Measurements from ENCODE around the gene PBX3. TPM values are rescaled to one million over a fixed set of nuclear protein-coding genes. Genes with fewer than 3 reads are reported as not detected.
A peak's percentile ranks its signal among the peaks of the same experiment; 100 is the strongest.

Gene PBX3
- total and polyA plus RNA-seq, 10 of the 15 experiments (the other 5 are each of a cell fraction or from before 2014, with no cell fraction given) = 6.7 to 146 (median 22.2) TPM

DNA sequence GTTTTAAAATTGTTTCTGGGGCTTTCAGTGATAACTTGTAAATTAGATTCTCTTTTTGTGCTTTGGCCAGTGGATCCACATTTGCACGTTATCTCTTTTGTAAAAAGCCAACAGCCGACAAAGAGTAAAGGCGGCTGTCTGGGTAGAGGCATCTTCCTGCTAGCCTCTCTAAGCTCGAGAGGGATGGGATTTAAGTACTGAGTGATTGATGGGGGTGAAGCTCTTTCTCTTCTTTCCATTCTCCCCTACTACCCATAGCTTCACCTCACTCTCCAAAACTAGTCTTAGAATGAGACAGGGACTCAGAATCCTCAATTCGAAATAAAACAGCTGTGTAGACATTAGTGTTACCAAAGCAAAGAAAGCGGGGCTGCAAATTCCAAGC, 3.4 kb downstream of the PBX3 start (continued):
- TF ChIP-seq LARP7 (IDR thresholded peaks at IDR 0.05) (0 out of 2 replicates have a peak, but pooled peaks have one; percentile 49), HDAC6 (IDR thresholded peaks at IDR 0.05; ENCODE audit: unreplicated experiment) (no peak), NFIC (IDR thresholded peaks at IDR 0.05; ENCODE audit: low read depth, low read length) (no peak), CHD4 (IDR thresholded peaks at IDR 0.05) (no peak), CHD1 (IDR thresholded peaks at IDR 0.05; ENCODE audit: low read depth, low read length) (no peak), SP1 (IDR thresholded peaks at IDR 0.05; ENCODE audit: low read depth, low read length) (no peak), SMAD5 (IDR thresholded peaks at IDR 0.05; ENCODE audit: low read depth) (no peak), POU2F2 (IDR thresholded peaks at IDR 0.05; ENCODE audit: borderline replicate concordance, low read depth, low read length) (no peak), ZZZ3 (IDR thresholded peaks at IDR 0.05; ENCODE audit: control insufficient read depth, insufficient read length, low read depth) (no peak), ZNF622 (IDR thresholded peaks at IDR 0.05) (no peak), SIX5 (IDR thresholded peaks at IDR 0.05; ENCODE audit: low read depth, low read length, severe bottlenecking) (no peak), FOXM1 (IDR thresholded peaks at IDR 0.05; ENCODE audit: low read depth, low read length) (no peak), TCF3 (IDR thresholded peaks at IDR 0.05; ENCODE audit: borderline replicate concordance, insufficient read depth, low read depth, low read length) (no peak), ATF7 (IDR thresholded peaks at IDR 0.05; ENCODE audit: low read depth) (peak; percentile 80), IKZF1 (conservative IDR thresholded peaks at IDR 0.05) (no peak), RBBP5 (conservative IDR thresholded peaks at IDR 0.05) (no peak)
- TF ChIP-seq, protein P1, sequence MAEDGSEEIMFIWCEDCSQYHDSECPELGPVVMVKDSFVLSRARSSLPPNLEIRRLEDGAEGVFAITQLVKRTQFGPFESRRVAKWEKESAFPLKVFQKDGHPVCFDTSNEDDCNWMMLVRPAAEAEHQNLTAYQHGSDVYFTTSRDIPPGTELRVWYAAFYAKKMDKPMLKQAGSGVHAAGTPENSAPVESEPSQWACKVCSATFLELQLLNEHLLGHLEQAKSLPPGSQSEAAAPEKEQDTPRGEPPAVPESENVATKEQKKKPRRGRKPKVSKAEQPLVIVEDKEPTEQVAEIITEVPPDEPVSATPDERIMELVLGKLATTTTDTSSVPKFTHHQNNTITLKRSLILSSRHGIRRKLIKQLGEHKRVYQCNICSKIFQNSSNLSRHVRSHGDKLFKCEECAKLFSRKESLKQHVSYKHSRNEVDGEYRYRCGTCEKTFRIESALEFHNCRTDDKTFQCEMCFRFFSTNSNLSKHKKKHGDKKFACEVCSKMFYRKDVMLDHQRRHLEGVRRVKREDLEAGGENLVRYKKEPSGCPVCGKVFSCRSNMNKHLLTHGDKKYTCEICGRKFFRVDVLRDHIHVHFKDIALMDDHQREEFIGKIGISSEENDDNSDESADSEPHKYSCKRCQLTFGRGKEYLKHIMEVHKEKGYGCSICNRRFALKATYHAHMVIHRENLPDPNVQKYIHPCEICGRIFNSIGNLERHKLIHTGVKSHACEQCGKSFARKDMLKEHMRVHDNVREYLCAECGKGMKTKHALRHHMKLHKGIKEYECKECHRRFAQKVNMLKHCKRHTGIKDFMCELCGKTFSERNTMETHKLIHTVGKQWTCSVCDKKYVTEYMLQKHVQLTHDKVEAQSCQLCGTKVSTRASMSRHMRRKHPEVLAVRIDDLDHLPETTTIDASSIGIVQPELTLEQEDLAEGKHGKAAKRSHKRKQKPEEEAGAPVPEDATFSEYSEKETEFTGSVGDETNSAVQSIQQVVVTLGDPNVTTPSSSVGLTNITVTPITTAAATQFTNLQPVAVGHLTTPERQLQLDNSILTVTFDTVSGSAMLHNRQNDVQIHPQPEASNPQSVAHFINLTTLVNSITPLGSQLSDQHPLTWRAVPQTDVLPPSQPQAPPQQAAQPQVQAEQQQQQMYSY (CRISPR knock-in tag; IDR thresholded peaks at IDR 0.05) = no peak
- TF ChIP-seq, protein P2, sequence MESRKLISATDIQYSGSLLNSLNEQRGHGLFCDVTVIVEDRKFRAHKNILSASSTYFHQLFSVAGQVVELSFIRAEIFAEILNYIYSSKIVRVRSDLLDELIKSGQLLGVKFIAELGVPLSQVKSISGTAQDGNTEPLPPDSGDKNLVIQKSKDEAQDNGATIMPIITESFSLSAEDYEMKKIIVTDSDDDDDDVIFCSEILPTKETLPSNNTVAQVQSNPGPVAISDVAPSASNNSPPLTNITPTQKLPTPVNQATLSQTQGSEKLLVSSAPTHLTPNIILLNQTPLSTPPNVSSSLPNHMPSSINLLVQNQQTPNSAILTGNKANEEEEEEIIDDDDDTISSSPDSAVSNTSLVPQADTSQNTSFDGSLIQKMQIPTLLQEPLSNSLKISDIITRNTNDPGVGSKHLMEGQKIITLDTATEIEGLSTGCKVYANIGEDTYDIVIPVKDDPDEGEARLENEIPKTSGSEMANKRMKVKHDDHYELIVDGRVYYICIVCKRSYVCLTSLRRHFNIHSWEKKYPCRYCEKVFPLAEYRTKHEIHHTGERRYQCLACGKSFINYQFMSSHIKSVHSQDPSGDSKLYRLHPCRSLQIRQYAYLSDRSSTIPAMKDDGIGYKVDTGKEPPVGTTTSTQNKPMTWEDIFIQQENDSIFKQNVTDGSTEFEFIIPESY (IDR thresholded peaks at IDR 0.05) = no peak
- TF ChIP-seq, protein P3, sequence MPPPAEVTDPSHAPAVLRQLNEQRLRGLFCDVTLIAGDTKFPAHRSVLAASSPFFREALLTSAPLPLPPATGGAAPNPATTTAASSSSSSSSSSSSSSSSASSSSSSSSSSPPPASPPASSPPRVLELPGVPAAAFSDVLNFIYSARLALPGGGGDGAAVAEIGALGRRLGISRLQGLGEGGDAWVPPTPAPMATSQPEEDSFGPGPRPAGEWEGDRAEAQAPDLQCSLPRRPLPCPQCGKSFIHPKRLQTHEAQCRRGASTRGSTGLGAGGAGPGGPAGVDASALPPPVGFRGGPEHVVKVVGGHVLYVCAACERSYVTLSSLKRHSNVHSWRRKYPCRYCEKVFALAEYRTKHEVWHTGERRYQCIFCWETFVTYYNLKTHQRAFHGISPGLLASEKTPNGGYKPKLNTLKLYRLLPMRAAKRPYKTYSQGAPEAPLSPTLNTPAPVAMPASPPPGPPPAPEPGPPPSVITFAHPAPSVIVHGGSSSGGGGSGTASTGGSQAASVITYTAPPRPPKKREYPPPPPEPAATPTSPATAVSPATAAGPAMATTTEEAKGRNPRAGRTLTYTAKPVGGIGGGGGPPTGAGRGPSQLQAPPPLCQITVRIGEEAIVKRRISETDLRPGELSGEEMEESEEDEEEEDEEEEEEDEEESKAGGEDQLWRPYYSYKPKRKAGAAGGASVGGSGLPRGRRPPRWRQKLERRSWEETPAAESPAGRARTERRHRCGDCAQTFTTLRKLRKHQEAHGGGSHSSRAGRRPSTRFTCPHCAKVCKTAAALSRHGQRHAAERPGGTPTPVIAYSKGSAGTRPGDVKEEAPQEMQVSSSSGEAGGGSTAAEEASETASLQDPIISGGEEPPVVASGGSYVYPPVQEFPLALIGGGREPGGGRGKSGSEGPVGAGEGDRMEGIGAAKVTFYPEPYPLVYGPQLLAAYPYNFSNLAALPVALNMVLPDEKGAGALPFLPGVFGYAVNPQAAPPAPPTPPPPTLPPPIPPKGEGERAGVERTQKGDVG (CRISPR knock-in tag; IDR thresholded peaks at IDR 0.05) = no peak
- TF ChIP-seq, protein P4, sequence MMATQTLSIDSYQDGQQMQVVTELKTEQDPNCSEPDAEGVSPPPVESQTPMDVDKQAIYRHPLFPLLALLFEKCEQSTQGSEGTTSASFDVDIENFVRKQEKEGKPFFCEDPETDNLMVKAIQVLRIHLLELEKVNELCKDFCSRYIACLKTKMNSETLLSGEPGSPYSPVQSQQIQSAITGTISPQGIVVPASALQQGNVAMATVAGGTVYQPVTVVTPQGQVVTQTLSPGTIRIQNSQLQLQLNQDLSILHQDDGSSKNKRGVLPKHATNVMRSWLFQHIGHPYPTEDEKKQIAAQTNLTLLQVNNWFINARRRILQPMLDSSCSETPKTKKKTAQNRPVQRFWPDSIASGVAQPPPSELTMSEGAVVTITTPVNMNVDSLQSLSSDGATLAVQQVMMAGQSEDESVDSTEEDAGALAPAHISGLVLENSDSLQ (IDR thresholded peaks at IDR 0.05) = peak; percentile 72
- TF ChIP-seq, protein P5, sequence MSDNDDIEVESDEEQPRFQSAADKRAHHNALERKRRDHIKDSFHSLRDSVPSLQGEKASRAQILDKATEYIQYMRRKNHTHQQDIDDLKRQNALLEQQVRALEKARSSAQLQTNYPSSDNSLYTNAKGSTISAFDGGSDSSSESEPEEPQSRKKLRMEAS (IDR thresholded peaks at IDR 0.05; ENCODE audit: low read depth, low read length) = no peak
